ENCODE data around the gene SMTNL2.
A peak's percentile ranks its signal among the peaks of the same experiment; 100 is the strongest.
"Not testable (repeated sequence)": the region's sequence is repeated elsewhere in the genome, so short reads cannot be mapped to it uniquely, and the experiment has no call there.

The SMTNL2 gene

DNA sequence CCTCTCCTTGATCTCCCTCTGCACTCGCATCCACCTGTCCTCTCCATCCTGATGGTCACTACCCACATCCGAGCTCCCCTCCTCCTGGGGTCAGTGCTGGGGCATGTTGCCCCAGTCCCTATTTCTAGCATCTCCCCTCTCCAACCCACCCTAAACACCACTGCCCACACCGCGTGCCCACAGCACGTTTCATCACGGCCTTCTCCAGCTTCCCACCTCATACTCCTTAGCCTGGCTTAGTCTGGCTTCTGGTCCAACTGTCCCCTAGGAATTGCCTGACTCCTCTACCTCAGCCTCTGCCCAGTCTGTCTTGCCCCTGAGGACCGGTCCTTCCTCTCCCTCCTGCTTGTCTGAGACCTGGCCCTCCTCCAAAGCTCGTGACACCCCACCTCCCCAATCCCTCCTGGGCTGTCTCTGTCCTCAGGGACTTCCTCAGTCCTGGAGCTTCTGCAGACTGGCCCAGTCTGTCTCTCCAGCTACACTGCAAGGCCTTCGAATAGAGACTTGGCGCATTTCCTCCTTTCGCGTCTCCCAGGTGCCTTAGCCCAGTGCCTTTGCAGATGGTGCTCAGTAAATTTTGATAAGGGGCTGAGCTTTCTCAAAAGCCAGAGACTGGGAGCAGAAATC is 52.3 kb downstream of the SMTNL2 start:
- Histone ChIP-seq H3K9me2 (replicated peaks; ENCODE audit: control insufficient read depth, low read length) (no peaks in the 10 kb centered on the region), H3F3A (ENCODE audit: control insufficient read depth, insufficient read depth) (peaks cover 8% of the 10 kb centered on the region), H3K79me2 (ENCODE audit: control insufficient read depth, low read length) (no peaks in the 10 kb centered on the region), H3K4me3 (ENCODE audit: low read length) (peak overlapping the region; percentile 74), H3K4me2 (ENCODE audit: low read length) (peak overlapping the region; percentile 94), H3K4me1 (ENCODE audit: control insufficient read depth, low read length) (peaks cover 62% of the 10 kb centered on the region), H4K20me1 (ENCODE audit: control insufficient read depth, insufficient read depth, low read depth, low read length) (no peaks in the 10 kb centered on the region), H3K27me3 (ENCODE audit: control insufficient read depth, low read length) (peaks cover 19% of the 10 kb centered on the region), H3K27ac (ENCODE audit: low read depth, low read length) (peak overlapping the region; percentile 85), H3K36me3 (ENCODE audit: control insufficient read depth, low read length) (no peaks in the 10 kb centered on the region), H3K9me3 (ENCODE audit: control insufficient read depth, insufficient read depth, low read length) (no peaks in the 10 kb centered on the region)
- TF ChIP-seq EZH2phosphoT487 (IDR thresholded peaks at IDR 0.05; ENCODE audit: borderline replicate concordance, low read length): no peak
- TF ChIP-seq, protein P1, sequence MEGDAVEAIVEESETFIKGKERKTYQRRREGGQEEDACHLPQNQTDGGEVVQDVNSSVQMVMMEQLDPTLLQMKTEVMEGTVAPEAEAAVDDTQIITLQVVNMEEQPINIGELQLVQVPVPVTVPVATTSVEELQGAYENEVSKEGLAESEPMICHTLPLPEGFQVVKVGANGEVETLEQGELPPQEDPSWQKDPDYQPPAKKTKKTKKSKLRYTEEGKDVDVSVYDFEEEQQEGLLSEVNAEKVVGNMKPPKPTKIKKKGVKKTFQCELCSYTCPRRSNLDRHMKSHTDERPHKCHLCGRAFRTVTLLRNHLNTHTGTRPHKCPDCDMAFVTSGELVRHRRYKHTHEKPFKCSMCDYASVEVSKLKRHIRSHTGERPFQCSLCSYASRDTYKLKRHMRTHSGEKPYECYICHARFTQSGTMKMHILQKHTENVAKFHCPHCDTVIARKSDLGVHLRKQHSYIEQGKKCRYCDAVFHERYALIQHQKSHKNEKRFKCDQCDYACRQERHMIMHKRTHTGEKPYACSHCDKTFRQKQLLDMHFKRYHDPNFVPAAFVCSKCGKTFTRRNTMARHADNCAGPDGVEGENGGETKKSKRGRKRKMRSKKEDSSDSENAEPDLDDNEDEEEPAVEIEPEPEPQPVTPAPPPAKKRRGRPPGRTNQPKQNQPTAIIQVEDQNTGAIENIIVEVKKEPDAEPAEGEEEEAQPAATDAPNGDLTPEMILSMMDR (IDR thresholded peaks at IDR 0.05; ENCODE audit: low read depth, low read length, poor library complexity, severe bottlenecking): no peak

DNA sequence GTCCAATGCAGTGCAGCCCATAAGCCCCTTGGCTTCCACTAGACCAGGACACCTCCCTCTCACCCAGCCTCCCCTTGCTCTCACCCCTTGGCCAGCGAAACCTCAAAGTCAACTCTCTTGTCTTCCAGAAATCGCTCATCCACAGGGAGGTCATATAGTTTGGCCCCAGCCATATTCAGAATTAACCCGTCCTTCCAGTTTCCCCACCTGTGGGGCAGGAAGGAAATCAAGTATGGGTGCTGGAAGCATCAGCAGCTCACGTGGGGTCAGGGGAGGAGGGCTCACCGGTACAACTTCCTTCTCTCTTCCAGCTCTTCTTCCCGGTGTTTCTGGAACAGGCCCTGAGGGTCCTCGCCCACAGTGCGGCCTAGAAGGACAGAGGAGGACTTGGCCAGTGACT is 54.4 kb downstream of the SMTNL2 start:
- H3K27me3 ChIP-seq (ENCODE audit: control insufficient read depth, low read length): peaks cover 37% of the 10 kb centered on the region
- H3K9me3 ChIP-seq (ENCODE audit: control insufficient read depth, insufficient read depth, low read length); H3K9me2 ChIP-seq (replicated peaks; ENCODE audit: control insufficient read depth, low read length); H3K79me2 ChIP-seq (ENCODE audit: control insufficient read depth, low read length); H3K27ac ChIP-seq (ENCODE audit: low read depth, low read length); H3K36me3 ChIP-seq (ENCODE audit: control insufficient read depth, low read length); H3F3A ChIP-seq (ENCODE audit: control insufficient read depth, insufficient read depth); H4K20me1 ChIP-seq (ENCODE audit: control insufficient read depth, insufficient read depth, low read depth, low read length): not testable (repeated sequence)
- H3K4me3 ChIP-seq (ENCODE audit: low read length): peak overlapping the region; percentile 54
- H3K4me1 ChIP-seq (ENCODE audit: control insufficient read depth, low read length): peaks cover 47% of the 10 kb centered on the region
- peak overlapping the region; percentile 61 for H3K4me2 ChIP-seq (ENCODE audit: low read length)

DNA sequence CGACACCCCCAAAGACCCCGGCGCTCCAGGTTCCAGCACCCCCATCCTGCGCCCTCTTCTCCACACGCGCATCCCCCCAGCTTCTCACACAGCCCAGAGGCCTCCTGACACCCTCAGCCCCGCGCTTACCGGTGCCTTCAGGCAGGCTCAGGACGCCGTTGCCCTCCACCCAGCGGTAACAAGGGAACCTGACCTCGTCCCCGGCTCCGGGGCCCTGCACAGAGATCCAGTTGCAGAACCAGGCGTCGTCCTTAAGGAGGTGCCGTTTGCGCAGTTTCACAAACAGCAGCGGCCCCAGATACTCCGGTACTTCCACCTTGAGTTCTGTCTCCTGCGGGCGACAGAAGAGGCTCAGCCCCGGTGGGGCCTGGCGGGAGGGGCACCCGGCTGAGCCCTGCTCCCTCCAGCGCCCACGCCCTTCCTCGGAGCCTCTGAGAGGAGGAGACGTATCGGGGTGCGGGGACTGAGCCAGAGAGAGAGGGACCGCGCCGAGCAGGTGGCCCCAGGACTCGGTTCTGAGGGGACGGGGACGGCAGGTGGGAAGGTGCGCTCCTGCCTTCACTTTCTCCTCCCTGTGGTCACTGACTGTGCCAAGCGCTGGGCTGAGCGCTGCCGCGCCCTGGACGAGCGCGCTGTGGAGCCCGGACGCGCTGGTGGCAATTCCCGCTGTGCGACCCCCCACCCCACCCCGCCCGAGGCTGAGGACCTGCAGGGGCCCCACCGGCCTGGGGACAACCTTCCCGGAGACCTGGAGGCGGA is 55.2 kb downstream of the SMTNL2 start:
- H3K9me2 ChIP-seq (replicated peaks; ENCODE audit: control insufficient read depth, low read length); H3F3A ChIP-seq (ENCODE audit: control insufficient read depth, insufficient read depth); H3K79me2 ChIP-seq (ENCODE audit: control insufficient read depth, low read length); H4K20me1 ChIP-seq (ENCODE audit: control insufficient read depth, insufficient read depth, low read depth, low read length); H3K27ac ChIP-seq (ENCODE audit: low read depth, low read length); H3K36me3 ChIP-seq (ENCODE audit: control insufficient read depth, low read length); H3K9me3 ChIP-seq (ENCODE audit: control insufficient read depth, insufficient read depth, low read length): not testable (repeated sequence)
- Histone ChIP-seq H3K4me3 (ENCODE audit: low read length) (peak overlapping the region; percentile 54), H3K27me3 (ENCODE audit: control insufficient read depth, low read length) (peaks cover 41% of the 10 kb centered on the region), H3K4me1 (ENCODE audit: control insufficient read depth, low read length) (peaks cover 40% of the 10 kb centered on the region), H3K4me2 (ENCODE audit: low read length) (peak overlapping the region; percentile 61)

DNA sequence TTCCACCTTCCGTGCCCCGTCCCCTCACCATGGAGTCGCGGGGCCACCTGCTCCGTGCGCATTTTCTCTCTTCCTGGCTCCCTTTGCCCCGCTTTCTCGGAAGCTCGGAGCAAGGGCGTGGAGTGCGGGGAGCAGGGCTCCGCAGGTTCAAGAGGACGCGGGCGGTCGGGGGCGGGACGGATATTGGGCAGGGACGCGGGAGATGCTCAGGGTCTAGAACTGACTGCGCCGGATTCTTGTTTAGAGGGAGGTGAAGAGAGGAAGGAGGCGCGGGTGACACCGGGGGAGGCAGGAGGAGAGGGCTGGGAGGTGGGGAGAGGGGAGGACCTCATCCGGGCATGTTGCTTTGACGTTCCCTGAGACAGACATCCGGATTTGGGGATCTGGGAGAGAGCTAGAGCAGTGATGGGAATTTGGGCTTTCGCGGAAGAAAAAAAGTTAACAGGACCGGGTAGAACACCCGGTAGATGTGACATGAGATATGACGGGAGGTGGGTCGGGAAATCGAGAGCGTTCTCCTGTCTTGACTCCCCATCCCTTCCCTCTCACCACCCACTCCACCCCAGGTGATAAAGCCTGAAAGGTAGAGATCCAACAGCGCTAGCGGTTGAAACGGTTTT is 56.4 kb downstream of the SMTNL2 start:
- not testable (repeated sequence) for H3K36me3 ChIP-seq (ENCODE audit: control insufficient read depth, low read length); H3K79me2 ChIP-seq (ENCODE audit: control insufficient read depth, low read length); H3K9me2 ChIP-seq (replicated peaks; ENCODE audit: control insufficient read depth, low read length); H3K4me2 ChIP-seq (ENCODE audit: low read length); H3K4me3 ChIP-seq (ENCODE audit: low read length); H3K9me3 ChIP-seq (ENCODE audit: control insufficient read depth, insufficient read depth, low read length); H4K20me1 ChIP-seq (ENCODE audit: control insufficient read depth, insufficient read depth, low read depth, low read length); H3F3A ChIP-seq (ENCODE audit: control insufficient read depth, insufficient read depth); H3K27ac ChIP-seq (ENCODE audit: low read depth, low read length)
- H3K27me3 ChIP-seq (ENCODE audit: control insufficient read depth, low read length): peaks cover 41% of the 10 kb centered on the region
- peaks cover 28% of the 10 kb centered on the region for H3K4me1 ChIP-seq (ENCODE audit: control insufficient read depth, low read length)

Measured in DOHH2 (cell line).